Measurements from ENCODE around the gene HRK.
A peak's percentile ranks its signal among the peaks of the same experiment; 100 is the strongest.

The HRK gene

DNA sequence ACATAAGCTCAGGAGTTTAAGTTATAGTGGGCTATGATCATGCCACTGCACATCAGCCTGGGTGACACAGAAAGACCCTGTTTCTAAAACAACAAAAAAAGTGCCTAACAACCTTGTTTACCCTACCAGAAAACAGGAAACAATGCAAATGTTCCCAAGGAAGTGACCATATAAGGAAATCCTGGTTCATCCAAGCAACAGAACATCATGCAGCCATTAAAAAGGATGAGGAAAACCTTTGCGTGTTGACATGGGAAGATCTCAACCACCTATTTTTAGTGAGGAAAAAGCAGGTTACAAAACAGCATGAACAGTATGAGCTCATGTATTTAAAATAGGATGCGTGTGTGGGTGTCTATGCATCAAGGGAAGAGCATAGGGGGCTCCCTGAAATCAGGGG is 13.7 kb downstream of the HRK start:
- no peak for DNase-seq (ENCODE audit: low read depth in 2 of 2)

DNA sequence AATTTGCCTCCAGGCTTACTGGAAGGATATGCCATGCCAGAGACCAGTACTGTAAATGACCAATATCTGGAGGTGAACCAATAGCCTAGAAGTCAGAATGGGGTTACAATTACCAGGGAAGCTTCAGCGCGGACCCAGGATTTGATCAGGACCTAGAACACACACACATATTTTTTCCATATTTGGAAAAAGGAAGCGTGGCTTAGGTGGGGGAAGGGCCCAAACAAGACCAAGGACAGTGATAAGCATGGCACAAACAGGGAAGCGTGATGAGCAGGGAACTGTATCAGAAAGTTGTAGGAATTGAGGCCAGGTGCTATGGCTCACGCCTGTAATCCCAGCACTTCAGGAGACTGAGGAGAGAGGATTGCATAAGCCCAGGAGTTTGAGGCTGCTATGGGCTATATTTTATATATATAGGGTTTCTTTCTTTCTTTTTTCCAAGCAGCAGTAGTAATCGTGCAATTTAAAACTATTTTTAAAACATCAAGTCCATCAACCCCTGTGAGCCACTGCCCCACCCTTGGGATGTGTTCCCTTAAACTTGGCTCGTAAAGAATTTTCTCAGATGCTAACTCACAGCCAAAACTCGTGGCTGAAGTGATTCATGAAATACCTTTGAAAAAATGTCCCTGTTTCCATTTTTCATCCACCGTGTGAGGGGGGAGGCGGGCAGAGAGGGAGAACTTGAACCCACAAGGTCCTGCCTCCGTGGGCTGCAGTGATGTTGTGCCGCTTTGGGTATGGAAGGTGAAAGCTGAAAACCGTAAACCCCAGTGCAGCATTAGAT is 16.7 kb downstream of the HRK start:
- peak; percentile 67 to 69 for DNase-seq (ENCODE audit: low read depth in 2 of 2)

DNA sequence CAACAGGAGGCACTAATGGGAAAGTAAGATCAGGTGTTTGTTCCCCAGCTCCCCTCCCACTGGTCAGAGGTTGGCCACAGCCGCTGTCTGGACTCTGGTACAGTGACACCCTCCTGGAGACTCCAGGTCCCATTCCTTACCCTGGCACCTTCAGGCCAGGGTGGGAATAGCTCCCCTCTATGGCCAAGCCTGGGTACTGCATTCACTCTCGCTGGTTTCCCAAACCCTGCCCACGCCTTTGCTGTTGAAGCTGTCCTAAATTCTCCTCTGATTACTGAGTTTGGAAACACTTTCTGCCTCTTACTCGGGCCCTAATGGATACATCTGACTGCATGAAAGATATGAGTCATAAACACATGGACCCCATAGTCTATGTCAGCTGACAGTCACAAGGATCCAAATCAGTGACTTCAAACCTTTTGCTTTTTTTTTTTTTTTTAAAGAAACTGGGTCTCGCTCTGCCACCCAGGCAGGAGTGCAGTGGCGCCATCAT is 17.9 kb downstream of the HRK start:
- DNase-seq (ENCODE audit: low read depth in 2 of 2): no peak

DNA sequence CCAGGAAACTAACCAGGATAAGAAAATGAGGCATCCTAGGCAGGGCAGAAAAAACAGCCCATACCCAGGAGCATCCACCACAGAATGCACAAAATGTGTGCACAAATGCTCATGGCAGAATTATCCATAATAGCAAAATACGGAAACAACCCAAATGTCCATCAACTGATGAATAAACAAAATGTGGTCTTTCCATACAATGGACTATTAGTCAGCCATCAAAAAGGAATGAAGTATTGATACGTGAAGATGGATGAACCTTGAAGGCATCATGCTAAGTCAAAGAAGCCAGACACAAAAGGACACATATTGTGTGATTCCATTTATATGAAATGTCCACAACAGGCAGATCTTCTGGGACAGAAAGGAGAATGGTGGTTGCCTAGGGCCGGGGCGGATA is 19.1 kb downstream of the HRK start:
- DNase-seq (ENCODE audit: low read depth in 2 of 2): no peak

DNA sequence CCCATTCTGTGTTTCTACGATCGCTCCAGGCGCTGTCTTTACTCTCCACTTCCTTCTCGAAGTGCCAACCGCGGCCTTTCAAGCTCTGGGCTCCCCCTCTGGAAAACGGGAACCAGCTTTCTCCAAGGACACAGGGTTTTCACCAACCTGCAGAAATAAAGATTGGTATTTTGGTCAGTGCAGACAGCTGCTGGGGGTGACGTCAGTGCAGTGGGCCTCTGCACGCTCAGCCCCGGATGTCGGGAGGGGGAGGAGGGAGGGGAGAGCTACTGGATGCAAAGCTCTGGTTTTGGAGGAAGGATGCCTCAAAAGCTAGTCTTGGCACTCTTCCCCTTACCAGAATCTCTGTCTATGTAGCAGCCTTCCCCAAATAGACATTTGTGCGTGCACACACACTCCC is 19.9 kb downstream of the HRK start:
- peak; percentile 57 to 60 for DNase-seq (ENCODE audit: low read depth in 2 of 2)

DNA sequence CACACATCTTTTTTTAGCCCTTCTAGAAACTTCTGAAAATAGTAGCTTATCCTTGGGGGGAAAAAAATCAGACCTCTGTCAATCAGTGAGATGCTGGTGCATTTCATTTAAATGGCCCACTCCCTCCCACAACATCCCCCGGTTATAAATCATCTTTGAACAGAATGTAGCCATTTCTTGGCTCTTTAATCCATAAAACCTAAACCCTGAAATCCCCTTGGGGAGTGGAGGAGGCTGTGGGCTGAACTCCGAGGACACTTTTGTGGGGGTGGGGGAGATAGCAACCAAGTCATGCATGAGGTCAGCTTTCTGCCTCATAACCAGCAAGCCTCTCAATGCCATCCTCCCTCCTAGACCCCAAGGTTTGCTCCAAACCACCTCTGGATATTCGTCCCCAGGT is 21.0 kb downstream of the HRK start:
- DNase-seq (ENCODE audit: low read depth in 2 of 2): no peak

DNA sequence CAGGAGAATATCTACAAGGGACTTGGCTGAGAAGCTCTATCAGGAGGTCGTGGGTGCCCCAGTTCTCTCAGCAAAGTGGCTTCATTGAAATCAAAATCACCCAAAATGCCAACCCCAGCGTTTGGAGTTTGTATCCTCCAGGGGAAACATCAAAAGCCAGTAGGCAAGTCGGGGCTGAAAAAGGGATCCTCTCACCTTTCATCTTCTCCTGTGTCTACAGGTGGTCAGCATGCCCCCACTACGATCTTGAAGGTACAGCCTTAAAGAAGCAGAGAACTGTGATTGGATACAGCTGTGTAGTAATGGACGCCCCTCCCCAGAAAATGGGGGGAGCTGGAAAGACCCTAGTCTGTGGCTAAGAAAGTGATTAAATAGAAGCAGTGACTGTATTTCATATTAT is 22.2 kb downstream of the HRK start:
- no peak for DNase-seq (ENCODE audit: low read depth in 2 of 2)

DNA sequence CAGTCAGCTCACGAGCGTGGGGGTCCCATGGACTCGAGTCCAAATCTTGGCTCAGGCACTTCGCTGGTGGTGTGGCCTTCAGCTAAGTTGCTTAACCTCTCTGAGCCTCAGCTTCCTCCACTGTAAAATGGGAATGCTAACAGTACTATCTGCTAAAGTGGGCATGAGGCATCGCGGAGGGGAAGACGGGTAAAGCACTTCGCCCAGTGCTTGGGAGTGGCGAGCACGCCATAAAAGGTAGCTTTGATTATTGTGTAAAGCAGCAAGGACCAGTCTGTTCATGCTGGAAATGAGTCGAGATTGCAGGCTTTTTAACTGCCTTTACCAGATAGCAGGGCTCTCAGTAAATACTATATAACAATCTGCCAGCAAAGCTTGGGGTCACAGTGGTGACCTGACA is 24.5 kb downstream of the HRK start:
- DNase-seq (ENCODE audit: low read depth in 2 of 2): no peak

DNA sequence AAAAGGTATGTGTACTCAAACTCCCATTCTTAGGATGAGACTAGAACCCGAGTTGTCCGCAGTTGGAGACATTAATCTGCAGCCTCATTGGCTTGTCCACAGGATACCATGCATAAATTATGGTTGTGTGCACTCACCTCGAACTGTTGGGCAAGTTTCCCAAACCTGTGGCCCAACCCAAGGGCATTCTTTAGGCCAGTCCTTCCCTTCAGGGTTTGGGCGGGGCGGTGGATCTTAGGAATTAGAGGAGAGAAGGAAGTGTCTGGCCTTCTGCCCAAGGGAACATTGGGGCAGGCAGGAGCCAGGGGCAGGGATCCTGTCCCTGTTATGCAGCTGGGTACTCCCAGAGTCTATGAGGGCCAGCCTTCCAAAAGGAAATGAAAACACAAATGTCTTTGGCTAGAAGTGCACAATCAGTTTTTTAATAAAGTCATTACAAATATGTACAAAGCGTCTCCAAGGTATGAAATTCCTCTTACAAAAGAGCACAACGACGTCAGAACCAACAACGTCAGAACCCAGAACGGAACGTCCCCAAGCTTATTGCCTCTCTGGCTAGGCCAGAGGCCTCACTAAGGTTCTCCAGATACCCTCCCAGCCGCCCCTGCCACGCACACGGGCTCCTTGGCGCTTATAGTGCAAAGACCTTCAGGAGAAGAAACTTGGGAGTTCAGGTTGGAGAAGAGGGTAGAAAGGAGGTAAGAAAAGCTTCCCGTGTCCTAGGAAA is 25.3 kb downstream of the HRK start:
- DNase-seq (ENCODE audit: low read depth in 2 of 2): no peak

DNA sequence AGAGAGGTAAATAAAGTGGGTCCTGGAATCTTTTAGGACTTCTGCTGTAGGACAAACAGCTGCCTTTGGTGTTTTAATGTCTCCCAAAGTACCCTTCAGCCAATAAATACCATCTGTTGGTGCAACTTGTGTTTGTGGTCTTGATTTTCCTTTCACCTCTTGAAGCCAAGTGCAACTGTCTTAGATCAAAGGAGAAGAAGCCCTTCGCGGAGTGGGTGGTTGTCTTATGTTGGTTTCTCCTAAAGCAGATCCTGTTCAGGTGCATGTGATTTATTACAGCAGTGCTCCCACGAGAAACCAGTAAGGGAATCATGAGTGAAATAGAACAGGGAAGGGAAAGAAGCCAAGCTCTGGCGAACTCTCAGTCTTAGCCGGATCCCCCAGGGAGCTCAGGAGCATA is 27.7 kb downstream of the HRK start:
- DNase-seq (ENCODE audit: low read depth in 2 of 2): no peak

DNA sequence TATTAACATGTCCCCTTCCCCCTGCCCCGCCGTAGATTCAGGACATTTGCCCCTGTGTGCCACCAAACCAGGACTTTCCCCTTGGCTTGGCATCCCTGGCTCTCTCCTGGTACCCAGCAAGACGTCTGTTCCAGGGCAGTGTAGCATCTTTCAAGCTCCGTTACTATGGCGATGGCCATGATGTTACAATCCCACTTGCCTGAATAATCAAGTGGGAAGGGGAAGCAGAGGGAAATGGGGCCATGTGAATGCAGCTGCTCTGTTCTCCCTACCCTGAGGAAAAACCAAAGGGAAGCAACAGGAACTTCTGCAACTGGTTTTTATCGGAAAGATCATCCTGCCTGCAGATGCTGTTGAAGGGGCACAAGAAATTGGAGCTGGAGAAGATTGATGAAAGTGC is 28.9 kb downstream of the HRK start:
- DNase-seq (ENCODE audit: low read depth in 2 of 2): no peak

DNA sequence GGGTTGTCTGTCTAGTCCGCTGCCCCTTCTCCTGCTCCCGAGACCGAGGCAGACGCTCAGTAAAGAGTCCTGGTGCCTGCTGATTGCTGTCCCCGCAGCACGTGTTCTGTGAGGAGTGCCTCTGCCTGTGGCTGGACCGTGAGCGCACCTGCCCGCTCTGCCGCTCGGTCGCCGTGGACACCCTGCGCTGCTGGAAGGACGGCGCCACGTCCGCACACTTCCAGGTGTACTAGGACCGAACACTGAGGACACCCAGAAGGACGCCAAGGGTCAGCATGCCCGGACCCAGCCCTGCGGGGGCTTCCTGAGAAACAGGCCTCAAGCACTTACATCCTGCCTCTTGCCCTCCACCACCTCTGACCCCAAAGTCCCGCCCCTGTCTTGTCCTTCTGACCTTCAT is 32.0 kb downstream of the HRK start:
- no peak for DNase-seq (ENCODE audit: low read depth in 2 of 2)

DNA sequence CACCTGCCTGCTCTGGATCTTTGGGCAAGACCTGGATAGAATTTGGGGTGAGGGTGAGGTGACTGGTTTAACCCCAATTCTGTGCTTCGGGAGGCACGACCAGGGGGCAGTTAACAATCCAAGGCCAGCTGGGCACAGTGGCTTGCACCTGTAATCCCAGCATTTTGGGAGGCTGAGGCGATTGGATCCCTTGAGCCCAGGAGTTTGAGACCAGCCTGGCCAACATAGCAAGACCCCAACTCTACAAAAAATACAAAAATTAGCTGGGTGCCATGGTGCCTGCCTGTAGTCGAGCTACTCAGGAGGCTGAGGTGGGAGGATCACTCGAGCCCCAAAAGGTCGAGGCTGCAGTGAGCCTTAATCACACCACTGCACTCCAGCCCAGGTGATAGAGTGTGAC is 38.2 kb downstream of the HRK start:
- DNase-seq (ENCODE audit: low read depth in 2 of 2): no peak

DNA sequence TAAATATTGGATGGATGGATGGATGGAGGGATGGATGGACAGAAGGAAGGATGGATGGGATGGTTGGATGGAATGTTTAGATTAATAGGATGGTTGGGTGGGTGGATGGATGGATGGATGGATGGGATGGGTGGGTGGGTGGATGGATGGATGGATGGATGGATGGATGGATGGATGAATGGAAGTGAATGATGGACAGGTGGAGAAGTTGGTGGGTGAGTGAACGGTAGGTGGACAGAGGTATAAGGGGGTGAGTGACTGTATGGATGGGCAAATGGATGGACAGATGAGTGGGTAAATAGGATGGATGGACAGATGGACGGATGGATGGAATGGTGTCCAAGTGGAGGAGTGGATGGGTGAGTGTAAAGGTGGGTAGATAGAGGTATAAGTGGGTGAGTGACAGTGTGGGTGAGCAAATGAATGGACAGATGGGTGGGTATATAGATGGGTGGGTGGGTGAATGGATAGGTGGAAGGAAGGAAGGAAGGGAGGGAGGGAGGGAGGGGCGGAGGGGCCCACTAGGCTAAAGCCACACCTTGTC is 41.9 kb downstream of the HRK start:
- DNase-seq (ENCODE audit: low read depth in 2 of 2): no peak

DNA sequence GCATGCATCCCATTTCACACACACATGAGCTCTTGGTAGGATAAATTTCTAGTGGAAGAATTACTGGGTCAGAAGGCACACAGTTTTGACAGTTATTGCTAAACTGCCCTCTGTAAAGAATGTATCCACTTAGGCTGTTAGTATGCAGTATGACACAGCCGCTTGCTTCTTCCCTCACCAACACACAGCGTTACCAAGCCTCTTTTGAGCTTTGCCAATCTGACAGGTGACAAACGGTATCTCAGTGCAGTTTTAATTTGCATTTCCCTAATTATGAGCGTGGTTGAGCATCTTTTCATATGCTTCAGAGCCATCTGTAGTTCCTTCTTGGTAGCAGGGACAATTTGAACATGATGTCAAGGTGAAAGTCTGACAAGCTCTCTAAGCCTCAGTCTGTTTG is 42.9 kb downstream of the HRK start:
- DNase-seq (ENCODE audit: low read depth in 2 of 2): no peak

DNA sequence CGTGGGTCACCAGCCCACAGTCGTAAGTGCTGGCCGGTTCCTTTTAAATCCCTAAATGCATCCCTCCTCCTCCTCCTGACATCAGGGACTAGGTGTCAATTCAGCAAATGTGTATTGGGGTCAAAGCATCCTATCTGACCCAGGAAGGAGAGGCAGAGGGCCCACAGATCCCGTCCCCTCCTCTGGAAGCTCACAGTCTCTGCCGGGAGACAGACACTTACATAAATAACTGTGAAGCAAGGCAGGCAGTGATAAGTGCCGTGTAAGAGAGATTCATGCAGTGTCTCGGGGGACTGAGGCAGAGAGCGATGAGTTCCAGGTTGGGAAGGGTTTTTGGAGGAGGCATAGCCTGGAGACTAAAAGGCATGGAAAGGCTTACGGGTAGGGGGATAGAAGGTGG is 44.1 kb downstream of the HRK start:
- DNase-seq (ENCODE audit: low read depth in 2 of 2): no peak

DNA sequence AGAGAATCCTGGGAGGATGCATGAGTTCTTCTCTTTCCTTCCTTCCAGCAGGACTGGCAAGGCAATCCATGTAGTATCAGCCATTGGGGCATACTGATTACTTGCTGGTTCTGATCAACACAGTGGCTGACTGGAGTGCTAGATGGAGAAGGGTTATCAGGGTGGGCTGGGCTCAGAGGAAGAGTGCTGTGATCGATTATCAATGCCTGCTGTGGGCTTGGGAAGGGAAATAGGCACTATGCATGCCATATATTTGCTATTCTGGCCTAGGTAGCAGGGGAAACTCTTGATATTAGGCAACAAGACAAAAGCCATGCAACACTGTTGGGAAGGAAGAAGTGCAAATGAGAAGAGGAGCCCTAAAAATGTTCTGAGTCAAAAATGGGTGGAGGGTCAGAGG is 45.8 kb downstream of the HRK start:
- no peak for DNase-seq (ENCODE audit: low read depth in 2 of 2)

DNA sequence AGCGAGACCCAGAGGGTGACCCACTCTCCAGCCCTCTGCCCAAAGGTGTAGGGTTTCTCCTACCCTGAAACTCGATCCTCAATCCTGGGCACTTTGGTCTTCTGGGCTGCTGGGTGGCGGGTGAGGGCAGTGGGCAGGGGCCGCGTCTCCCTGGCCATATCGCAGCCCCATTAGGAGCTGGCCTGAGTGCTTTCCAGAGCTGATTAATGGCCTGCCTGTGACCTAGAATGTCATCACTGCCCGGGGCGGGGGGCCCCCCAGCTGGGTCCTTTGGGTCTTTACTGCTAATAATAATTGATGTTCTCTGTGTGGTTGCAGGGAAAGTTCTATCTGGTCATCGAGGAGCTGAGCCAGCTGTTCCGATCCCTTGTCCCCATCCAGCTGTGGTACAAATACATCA is 47.8 kb downstream of the HRK start:
- DNase-seq (ENCODE audit: low read depth in 2 of 2): no peak

DNA sequence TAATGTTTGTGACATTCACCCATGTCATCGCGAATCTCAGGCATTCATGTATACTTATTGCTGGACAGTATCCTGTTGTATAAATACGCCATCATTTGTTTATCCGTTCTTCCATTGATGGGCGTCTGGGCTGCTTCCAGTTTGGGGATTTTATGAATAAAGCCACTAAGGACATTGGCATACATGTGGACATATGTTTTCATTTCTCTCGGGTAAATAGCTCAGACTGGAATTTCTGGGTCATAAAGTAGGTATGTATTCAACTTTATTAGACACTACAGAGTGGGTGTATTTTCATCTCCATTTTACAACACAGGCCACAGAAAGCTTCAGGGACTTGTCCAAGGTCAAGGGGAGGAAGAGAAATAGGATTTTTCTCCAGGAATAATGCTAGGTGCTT is 48.9 kb downstream of the HRK start:
- DNase-seq (ENCODE audit: low read depth in 2 of 2): no peak

DNA sequence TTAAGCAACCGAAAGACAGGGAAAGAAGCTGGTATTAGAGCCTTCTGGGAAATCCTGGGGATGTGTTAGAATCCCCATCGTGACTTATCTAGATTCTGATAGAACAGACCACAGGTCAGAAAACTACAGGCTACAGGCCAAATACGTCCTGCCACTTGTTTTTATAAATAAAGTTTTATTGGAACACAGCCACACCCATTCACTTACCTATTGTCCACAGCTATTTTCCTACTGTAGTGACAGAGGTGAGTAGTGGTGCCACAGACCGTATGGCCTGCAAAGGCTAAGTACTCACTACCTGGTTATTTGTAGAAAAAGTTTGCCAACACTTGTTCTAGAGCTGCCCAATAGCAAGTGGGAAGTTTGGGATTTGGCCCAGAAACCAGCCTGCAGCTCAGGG is 53.8 kb downstream of the HRK start:
- DNase-seq (ENCODE audit: low read depth in 2 of 2): no peak

DNA sequence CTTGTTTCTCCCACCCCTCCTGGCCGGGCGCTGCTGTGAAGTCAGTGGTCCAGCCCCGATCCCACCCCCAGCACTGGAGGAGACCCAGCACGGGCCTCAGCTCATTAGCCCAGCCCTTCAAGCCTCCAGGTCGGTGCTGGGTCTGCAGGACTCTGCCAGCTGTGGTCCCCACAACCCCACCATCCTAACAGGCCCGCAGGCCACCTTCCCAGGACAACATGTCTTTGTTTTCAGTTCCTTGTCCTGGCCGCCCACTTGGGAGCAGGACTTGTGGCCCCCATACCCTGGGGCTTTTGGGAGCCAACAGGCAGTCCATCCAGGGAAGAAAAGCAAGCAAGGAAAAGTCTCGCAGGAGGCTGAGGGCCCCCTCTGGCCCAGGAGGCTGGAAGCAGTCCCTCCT is 60.0 kb downstream of the HRK start:
- no peak for DNase-seq (ENCODE audit: low read depth in 2 of 2)

DNA sequence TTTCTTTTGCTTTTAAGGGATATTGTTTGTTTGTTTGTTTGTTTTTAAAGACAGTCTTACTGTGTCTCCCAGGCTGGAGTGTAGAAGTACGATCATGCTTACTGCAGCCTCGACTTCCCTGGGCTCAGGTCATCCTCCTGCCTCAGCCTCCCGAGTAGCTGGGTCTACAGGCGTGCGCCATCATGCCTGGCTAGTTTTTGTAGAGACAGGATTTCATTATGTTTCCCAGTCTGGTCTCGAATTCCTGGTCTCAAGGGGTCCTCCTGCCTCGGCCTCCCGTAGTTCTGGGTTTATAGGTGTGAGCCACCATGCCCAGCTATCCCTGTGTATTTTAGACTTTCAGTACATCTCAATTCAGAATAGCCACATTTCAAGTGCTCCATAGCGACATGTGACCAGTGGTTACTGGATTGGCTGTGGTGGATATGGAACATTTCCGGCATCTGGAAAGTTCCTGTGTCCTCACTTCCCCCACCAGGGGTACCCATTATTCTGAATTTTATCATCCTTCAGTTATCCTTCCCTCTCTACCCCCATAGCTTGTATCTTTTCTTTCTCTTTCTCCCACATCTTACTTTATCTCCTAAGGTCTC is 61.1 kb downstream of the HRK start:
- DNase-seq (ENCODE audit: low read depth in 2 of 2): no peak

All from fibroblast of skin of left quadriceps (primary cell).